Stimulated activated CD8-positive, alpha-beta memory T cell treated with anti-CD3 and anti-CD28 coated beads, Interleukin-15, amount 100 ng/mL, for 4 hours (primary cell): ENCODE data around the gene FAM222A.
"Not testable (repeated sequence)": the region's sequence is repeated elsewhere in the genome, so short reads cannot be mapped to it uniquely, and the experiment has no call there.

Source experiments
- DNase-seq, 2 donors: peaks; one replicate each; pipeline ENCODE4 v3.0.0-alpha.2; 2020; ENCODE audit warnings: low read depth in 2 of 2

Gene FAM222A

GRCh38 chr12:109693653-109694600 is 19.7 kb upstream of the FAM222A start:
- no peak for DNase-seq

- not testable (repeated sequence) for DNase-seq
These were observed 19.0 kb upstream of the FAM222A start for GRCh38 chr12:109694629-109695028.

DNA sequence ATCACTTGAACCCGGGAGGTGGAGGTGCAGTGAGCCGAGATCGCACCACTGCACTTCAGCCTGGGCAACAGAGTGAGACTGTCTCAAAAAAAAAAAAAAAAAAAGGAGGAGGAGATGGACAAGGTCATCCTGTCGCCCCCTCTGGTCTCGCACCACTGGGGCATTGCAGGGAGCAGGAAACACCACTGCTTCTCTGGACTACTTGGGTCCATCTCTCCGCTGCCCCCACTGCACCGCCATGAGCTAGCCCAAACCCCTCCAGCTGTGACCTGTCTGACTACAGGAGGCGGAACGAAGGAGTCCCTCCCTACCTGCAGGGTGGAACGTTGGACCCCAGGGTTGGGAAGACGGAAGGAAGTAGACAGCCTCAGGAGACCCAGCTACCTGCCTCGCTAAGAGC is 18.2 kb upstream of the FAM222A start:
- no peak for DNase-seq

GRCh38 chr12:109695961-109696461 is 17.6 kb upstream of the FAM222A start:
- no peak for DNase-seq

GRCh38 chr12:109696485-109697269 is 16.9 kb upstream of the FAM222A start:
- DNase-seq, result no peak

DNA sequence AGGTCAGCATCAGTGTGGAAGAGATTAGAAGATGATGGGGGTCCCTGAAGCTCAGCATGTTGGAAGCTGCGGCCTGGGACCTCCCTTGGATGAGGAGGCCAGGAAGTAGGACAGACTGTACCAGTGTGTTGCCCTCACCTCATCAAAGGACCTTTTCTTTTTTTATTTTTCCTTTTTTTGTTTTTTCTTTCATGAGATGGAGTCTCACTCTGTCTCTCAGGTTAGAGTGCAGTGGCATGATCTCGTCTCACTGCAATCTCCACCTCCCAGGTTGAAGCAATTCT is 16.4 kb upstream of the FAM222A start:
- DNase-seq, result no peak

GRCh38 chr12:109697877-109698468 is 15.7 kb upstream of the FAM222A start:
- DNase-seq, result no peak

DNA sequence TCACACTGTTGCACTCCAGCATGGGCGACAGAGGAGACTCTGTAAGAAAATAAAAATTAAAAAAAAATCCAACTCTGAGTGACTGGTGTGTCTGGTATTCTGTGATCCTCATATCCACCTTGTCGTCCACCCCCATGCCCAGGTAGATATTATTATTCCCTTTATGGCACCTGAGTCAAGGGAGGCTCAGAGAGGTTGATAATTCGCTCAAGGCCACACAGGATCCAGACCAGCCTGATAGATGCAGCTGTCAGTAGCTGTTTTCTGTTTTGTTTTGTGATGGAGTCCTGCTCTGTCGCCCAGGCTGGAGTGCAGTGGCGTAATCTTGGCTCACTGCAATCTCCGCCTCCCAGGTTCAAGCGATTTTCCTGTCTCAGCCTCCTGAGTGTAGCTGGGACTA is 14.8 kb upstream of the FAM222A start:
- DNase-seq, result no peak

- no peak for DNase-seq
These were observed 12.6 kb upstream of the FAM222A start for GRCh38 chr12:109701064-109701463.

GRCh38 chr12:109702111-109702841 is 11.3 kb upstream of the FAM222A start:
- DNase-seq, result no peak

GRCh38 chr12:109703684-109704083 is 9.9 kb upstream of the FAM222A start:
- no peak for DNase-seq

DNA sequence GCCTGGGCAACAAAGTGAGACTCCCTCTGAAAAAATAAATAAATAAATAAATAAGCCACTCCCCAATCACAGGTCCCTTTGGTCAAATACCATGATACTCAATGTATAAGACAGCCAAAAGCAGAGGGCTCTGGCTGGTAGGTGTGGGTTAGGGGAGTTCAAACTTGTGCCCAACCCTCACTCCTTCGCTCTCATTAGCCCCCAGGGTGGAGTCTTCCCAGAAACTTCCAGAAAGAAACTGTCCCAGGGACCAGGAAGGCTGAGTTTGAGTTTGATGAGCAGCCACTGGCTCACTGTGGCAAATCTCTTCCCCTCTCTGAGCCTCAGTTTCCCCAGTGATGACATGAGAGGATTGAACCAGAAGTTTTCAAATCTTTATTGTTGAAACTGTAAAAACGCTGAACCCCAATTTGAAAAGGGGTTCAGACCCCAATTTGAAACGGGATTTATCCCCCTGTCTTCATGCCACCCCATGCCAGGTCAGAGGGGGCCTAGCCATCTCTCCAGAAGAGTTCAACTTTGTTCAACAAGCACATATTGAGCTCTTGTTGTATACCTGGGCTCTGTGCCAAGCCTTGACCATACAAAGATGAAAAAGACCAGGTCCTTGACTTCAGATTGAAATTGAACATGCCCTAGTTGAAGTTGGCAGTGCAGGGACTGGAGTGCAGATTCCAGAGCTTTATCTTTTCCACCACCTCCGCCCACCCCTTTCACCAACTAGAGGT is 9.1 kb upstream of the FAM222A start:
- DNase-seq, result no peak

DNA sequence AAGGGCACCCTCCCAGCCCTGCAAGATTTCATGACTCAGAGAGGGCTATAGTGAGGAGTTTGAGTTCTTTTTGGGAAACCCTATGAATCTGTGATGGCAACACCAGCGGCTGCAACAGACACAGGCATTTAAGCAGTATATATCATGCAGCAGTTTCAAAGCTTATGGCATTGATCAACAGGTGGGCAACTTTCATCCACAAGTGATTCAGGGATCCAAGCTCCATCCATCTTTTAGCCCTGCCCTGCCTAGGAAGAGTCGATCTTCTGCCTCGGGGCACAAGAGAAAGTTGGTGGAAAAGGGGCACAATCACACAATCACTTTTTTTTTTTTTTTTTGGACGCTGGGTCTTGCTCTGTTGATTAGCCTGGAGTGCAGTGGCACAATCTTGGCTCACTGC is 8.3 kb upstream of the FAM222A start:
- DNase-seq, result no peak

GRCh38 chr12:109706398-109706746 is 7.3 kb upstream of the FAM222A start:
- DNase-seq, result no peak

DNA sequence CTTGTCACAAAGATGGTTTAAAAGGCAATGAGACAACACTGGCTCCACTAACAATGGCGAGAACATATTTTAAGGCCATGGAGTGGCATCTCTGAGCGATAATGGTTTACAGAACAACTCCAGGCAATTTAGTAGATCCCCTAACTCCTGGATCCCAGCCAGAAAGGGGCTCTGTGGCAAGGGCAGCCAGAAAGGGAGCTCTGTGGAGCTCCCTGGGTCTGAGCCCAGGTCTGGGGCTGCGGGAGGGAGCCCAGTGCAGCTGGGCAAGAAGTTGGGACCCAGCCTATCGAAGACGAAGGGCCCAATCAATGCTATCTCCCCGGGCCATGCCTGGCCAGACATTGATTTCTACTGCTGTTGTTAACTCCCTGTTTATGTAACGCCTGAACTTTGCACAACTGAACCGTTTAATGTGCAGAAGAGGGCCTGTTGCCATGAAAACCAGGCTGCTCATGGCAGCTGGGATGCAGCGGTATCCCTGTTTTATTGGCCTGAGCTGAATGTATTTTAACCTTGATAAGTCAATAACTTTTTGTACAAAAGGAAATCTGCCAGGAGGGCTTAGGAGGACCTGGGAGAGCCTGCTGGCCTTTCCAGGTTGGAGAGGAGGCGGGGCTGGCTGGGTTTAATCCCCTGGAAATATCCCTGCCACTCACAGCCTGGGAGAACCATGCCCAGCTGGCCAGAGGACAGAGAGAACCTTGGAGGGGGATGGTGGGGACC is 6.7 kb upstream of the FAM222A start:
- DNase-seq, result no peak

DNA sequence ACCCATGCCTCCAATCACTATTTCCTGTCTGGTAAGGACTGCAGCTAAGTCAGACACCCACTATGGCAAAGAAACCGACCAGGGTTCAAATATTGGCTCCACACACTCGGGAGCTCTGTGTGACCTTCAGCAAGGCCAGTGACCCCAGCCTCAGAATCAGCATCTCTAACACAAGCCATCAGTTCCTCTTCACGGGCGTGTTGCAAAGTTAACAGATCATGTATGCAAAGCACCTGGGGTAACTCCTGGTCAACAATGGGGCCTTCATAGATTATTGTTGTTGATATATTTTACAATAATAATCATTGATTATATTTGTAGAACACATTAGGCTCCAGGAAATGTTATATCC is 6.2 kb upstream of the FAM222A start:
- DNase-seq, result no peak

- no peak for DNase-seq
These were observed 4.7 kb upstream of the FAM222A start for GRCh38 chr12:109708939-109709338.

DNA sequence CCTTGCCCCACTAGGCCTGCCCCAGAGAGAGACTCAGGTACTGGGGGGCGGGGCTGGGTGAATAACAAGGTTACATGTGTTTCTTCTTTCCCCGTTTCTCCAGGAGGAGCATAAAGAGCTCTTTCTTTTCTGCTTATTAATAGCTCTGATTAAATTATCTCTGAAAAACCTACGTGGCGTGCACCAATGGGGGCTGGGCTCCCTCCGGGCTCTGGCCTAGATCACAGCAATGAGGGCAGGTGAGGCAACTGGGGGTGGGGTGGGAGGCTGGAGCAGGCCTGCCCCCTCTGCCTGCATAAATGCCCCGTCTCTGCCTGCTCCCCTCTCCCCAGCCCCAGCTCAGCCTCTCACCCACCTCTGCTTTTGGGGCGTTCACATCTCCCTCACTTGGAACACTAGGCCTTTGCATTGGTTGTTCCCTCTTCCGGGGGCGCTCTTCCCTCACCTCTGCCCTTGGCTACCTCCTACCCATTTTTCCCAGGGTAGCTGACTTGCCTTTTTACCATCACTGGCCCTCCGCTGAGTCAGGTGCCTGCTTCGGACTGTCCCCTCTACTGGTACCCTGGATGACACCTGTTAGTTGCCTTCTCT is 4.1 kb upstream of the FAM222A start:
- DNase-seq, result no peak

DNA sequence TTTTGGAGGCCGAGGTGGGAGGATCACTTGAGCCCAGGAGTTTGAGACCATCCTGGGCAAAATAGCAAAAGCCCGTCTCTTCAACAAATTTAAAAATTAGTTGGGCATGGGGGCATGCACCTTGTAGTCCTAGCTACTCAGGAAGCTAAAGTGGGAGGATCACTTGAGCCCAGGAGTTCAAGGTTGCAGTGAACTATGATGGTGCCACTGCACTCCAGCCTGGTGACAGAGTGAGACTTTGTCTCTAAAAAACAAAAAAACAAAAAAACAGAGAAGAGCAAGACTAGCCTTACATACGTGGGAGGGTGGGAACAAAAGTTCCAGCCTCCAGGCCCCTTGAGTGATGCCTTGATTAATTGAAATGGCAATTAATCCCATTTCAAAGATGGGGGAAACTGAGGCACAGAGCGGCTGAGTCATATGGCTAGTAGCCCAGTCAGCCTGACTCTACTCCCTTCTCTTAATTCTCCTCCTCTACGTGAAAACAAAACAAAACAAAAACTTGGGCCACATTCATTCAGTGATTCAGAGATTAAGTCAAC is 3.3 kb upstream of the FAM222A start:
- DNase-seq, result no peak
